Type B pancreatic cell (in vitro differentiated cells): ENCODE measurements around the gene RENBP. TPM values are rescaled to one million over a fixed set of nuclear protein-coding genes. Genes with fewer than 3 reads are reported as not detected.

ENCODE experiments used
- DNase-seq: peaks from one replicate; pipeline ENCODE4 v3.0.0; 2021; ENCODE audit warnings: mixed read lengths; ENCODE audit not compliant: unreplicated experiment; ENCODE audit errors: extremely low spot score
- H3K27ac Mint-ChIP-seq: 2 replicates; pipeline ENCODE4 v1.8.0; 2021; ENCODE audit warnings: mild to moderate bottlenecking, mixed read lengths
- H3K27me3 Mint-ChIP-seq: 2 replicates; pipeline ENCODE4 v1.8.0; 2021; ENCODE audit warnings: mixed read lengths
- H3K36me3 Mint-ChIP-seq: 2 replicates; pipeline ENCODE4 v1.8.0; 2021; ENCODE audit warnings: mixed read lengths
- H3K4me1 Mint-ChIP-seq: one replicate; pipeline ENCODE4 v1.8.0; 2021; ENCODE audit warnings: mixed read lengths; ENCODE audit not compliant: unreplicated experiment
- H3K4me3 Mint-ChIP-seq: 2 replicates; pipeline ENCODE4 v1.8.0; 2021; ENCODE audit warnings: mild to moderate bottlenecking, mixed read lengths
- H3K9me3 Mint-ChIP-seq: 2 replicates; pipeline ENCODE4 v1.8.0; 2021; ENCODE audit warnings: mixed read lengths
- CTCF ChIP-seq: fragments of 200-600 bp; sonication (generic); conservative IDR thresholded peaks from 2 replicates; pipeline ENCODE4 v1.5.0; 2021; ENCODE audit warnings: antibody characterized with exemption, mild to moderate bottlenecking
- total RNA-seq: library from RNA; stranded (reverse); gene quantifications from 2 replicates; pipeline ENCODE4 v1.2.1, GENCODE V29; 2021; ENCODE audit warnings: low replicate concordance

RENBP gene
- total RNA-seq, 1 donor from 2014 or later, result 6.7 TPM

GRCh38 chrX:153969125-153969903 is 24.9 kb upstream of the RENBP start:
- DNase-seq, result no peak
- peak; percentile 49 for TF ChIP-seq CTCF
- H3K4me3 Mint-ChIP-seq, result peak overlapping the region; percentile 100
- H3K4me1 Mint-ChIP-seq, result peaks cover 38% of the 10 kb centered on the region
- H3K27ac Mint-ChIP-seq, result peak overlapping the region; percentile 99
- no peaks in the 10 kb centered on the region for H3K9me3 Mint-ChIP-seq
- no peaks in the 10 kb centered on the region for H3K27me3 Mint-ChIP-seq
- peaks cover 11% of the 10 kb centered on the region for H3K36me3 Mint-ChIP-seq

GRCh38 chrX:153968754-153969124 is 24.3 kb upstream of the RENBP start:
- peaks cover 11% of the 10 kb centered on the region for H3K36me3 Mint-ChIP-seq
- H3K27me3 Mint-ChIP-seq, result no peaks in the 10 kb centered on the region
- H3K9me3 Mint-ChIP-seq, result no peaks in the 10 kb centered on the region
- TF ChIP-seq CTCF, result no peak
- H3K4me1 Mint-ChIP-seq, result peaks cover 35% of the 10 kb centered on the region
- H3K27ac Mint-ChIP-seq, result no peak overlapping the region
- DNase-seq, result no peak
- H3K4me3 Mint-ChIP-seq, result peak overlapping the region; percentile 100

GRCh38 chrX:153968255-153968654 is 23.8 kb upstream of the RENBP start:
- Mint-ChIP-seq H3K9me3 (no peaks in the 10 kb centered on the region), H3K4me3 (peak overlapping the region; percentile 100), H3K4me1 (peaks cover 31% of the 10 kb centered on the region), H3K27me3 (no peaks in the 10 kb centered on the region), H3K27ac (peak overlapping the region; percentile 82), H3K36me3 (peaks cover 11% of the 10 kb centered on the region)
- TF ChIP-seq CTCF, result no peak
- no peak for DNase-seq

- no peaks in the 10 kb centered on the region for H3K27me3 Mint-ChIP-seq
- peaks cover 27% of the 10 kb centered on the region for H3K4me1 Mint-ChIP-seq
- H3K36me3 Mint-ChIP-seq, result peaks cover 9% of the 10 kb centered on the region
- peak overlapping the region; percentile 82 for H3K27ac Mint-ChIP-seq
- no peak for DNase-seq
- peak overlapping the region; percentile 100 for H3K4me3 Mint-ChIP-seq
- no peaks in the 10 kb centered on the region for H3K9me3 Mint-ChIP-seq
- TF ChIP-seq CTCF, result no peak
Measured at GRCh38 chrX:153967536-153968224, 23.2 kb upstream of the RENBP start.

GRCh38 chrX:153966841-153967535 is 22.5 kb upstream of the RENBP start:
- H3K4me3 Mint-ChIP-seq, result peak overlapping the region; percentile 100
- no peaks in the 10 kb centered on the region for H3K9me3 Mint-ChIP-seq
- H3K27ac Mint-ChIP-seq, result peak overlapping the region; percentile 82
- peaks cover 11% of the 10 kb centered on the region for H3K36me3 Mint-ChIP-seq
- no peak for DNase-seq
- peaks cover 27% of the 10 kb centered on the region for H3K4me1 Mint-ChIP-seq
- TF ChIP-seq CTCF, result no peak
- H3K27me3 Mint-ChIP-seq, result no peaks in the 10 kb centered on the region
